GM23338 (cell line): ENCODE data around the gene GPR183. TPM values are rescaled to one million over a fixed set of nuclear protein-coding genes. Genes with fewer than 3 reads are reported as not detected.

ENCODE experiments used
- ATAC-seq: fragments of 200-7000 bp; cut with Tn5 transposase; 3 replicates; pipeline ENCODE4 v1.9.1; 2020
- DNase-seq: peaks from one replicate; pipeline ENCODE4 v3.0.0-alpha.2; 2015; ENCODE audit warnings: low spot score
- H2AFZ ChIP-seq: fragments of 200-600 bp; sonication (generic); 2 replicates; pipeline ENCODE4 v1.8.0; 2016; ENCODE audit warnings: antibody characterized with exemption, mild to moderate bottlenecking, moderate library complexity
- H3F3A ChIP-seq: fragments of 200-600 bp; sonication (generic); replicated peaks from 2 replicates; pipeline ENCODE4 v1.8.0; 2017; ENCODE audit warnings: antibody characterized with exemption, mixed run types, low read depth
- H3K27ac ChIP-seq: fragments of 200-600 bp; sonication (generic); 2 replicates; pipeline ENCODE4 v1.6.1; 2016; ENCODE audit warnings: low read depth
- H3K27me3 ChIP-seq: fragments of 200-600 bp; sonication (generic); 2 replicates; pipeline ENCODE4 v1.8.0; 2016; ENCODE audit warnings: mild to moderate bottlenecking, mixed run types, moderate library complexity; ENCODE audit not compliant: insufficient read depth
- H3K36me3 ChIP-seq: fragments of 200-600 bp; sonication (generic); 2 replicates; pipeline ENCODE4 v1.8.0; 2016; ENCODE audit warnings: mild to moderate bottlenecking; ENCODE audit not compliant: insufficient read depth
- H3K4me1 ChIP-seq: fragments of 200-600 bp; sonication (generic); 2 replicates; pipeline ENCODE4 v1.8.0; 2016; ENCODE audit warnings: mild to moderate bottlenecking, moderate library complexity; ENCODE audit not compliant: insufficient read depth
- H3K4me2 ChIP-seq: fragments of 200-600 bp; sonication (generic); 2 replicates; pipeline ENCODE4 v1.7.1; 2017; ENCODE audit warnings: mixed run types
- H3K4me3 ChIP-seq: fragments of 200-600 bp; sonication (generic); 2 replicates; pipeline ENCODE4 v1.6.1; 2016; ENCODE audit warnings: mixed run types
- H3K79me2 ChIP-seq: fragments of 200-600 bp; sonication (generic); replicated peaks from 2 replicates; pipeline ENCODE4 v1.8.0; 2017; ENCODE audit warnings: mild to moderate bottlenecking; ENCODE audit not compliant: insufficient read depth
- H3K9me2 ChIP-seq: fragments of 200-600 bp; sonication (generic); 2 replicates; pipeline ENCODE4 v1.8.0; 2017; ENCODE audit not compliant: insufficient read depth
- H4K20me1 ChIP-seq: fragments of 200-600 bp; sonication (generic); replicated peaks from 2 replicates; pipeline ENCODE4 v1.8.0; 2017; ENCODE audit warnings: mild to moderate bottlenecking; ENCODE audit not compliant: insufficient read depth
- H3K27ac Mint-ChIP-seq: 2 replicates; pipeline ENCODE4 v1.8.0; 2020; ENCODE audit warnings: inconsistent platforms, mild to moderate bottlenecking, moderate library complexity, mixed read lengths
- H3K27me3 Mint-ChIP-seq: 3 replicates; pipeline ENCODE4 v1.8.0; 2022; ENCODE audit warnings: low read depth, mild to moderate bottlenecking, moderate library complexity, mixed read lengths, inconsistent platforms; ENCODE audit not compliant: insufficient read depth, poor library complexity
- H3K36me3 Mint-ChIP-seq: 3 replicates; pipeline ENCODE4 v1.8.0; 2021; ENCODE audit warnings: low read depth, mild to moderate bottlenecking, inconsistent platforms, moderate library complexity, mixed read lengths
- H3K4me1 Mint-ChIP-seq: 3 replicates; pipeline ENCODE4 v1.8.0; 2020; ENCODE audit warnings: mild to moderate bottlenecking, inconsistent platforms, mixed read lengths
- H3K4me3 Mint-ChIP-seq: 3 replicates; pipeline ENCODE4 v1.8.0; 2021; ENCODE audit warnings: moderate library complexity, mild to moderate bottlenecking, inconsistent platforms, mixed read lengths
- H3K9me3 Mint-ChIP-seq: 3 replicates; pipeline ENCODE4 v1.8.0; 2020; ENCODE audit warnings: moderate library complexity, mild to moderate bottlenecking, inconsistent platforms, mixed read lengths
- CREB1 ChIP-seq: fragments of 250-450 bp; sonication (Bioruptor Pico); IDR thresholded peaks from 2 replicates; pipeline ENCODE4 v1.5.0; 2020; ENCODE audit warnings: low read depth, mild to moderate bottlenecking, moderate library complexity
- EZH2 ChIP-seq: fragments of 200-600 bp; sonication (generic); IDR thresholded peaks from one replicate; pipeline ENCODE4 v1.8.0; 2017; ENCODE audit warnings: antibody characterized with exemption, mild to moderate bottlenecking, low read depth; ENCODE audit not compliant: unreplicated experiment
- JUNB ChIP-seq: IDR thresholded peaks from one replicate; pipeline ENCODE4 v1.6.1; 2016; ENCODE audit warnings: antibody characterized with exemption; ENCODE audit not compliant: unreplicated experiment
- NANOG ChIP-seq: IDR thresholded peaks from 2 replicates; pipeline ENCODE4 v1.6.1; 2016; ENCODE audit warnings: antibody characterized with exemption, borderline replicate concordance
- STAT1 ChIP-seq: IDR thresholded peaks from one replicate; pipeline ENCODE4 v1.6.1; 2016; ENCODE audit warnings: antibody characterized with exemption; ENCODE audit not compliant: unreplicated experiment
- ZNF331 ChIP-seq: fragments of 250-450 bp; sonication (Bioruptor Pico); IDR thresholded peaks from 2 replicates; pipeline ENCODE4 v1.5.0; 2020; ENCODE audit warnings: low read depth, mild to moderate bottlenecking, moderate library complexity
- ZNF462 ChIP-seq: fragments of 250-450 bp; sonication (Bioruptor Pico); IDR thresholded peaks from 2 replicates; pipeline ENCODE4 v1.5.0; 2020; ENCODE audit warnings: mild to moderate bottlenecking, moderate library complexity
- polyA plus RNA-seq: library from polyadenylated mRNA; unstranded; fragments of >200 nt; fragmentation: Nextera tagmentation; extraction: Ambion mirVana; gene quantifications from 2 replicates; pipeline ENCODE4 v1.2.1, GENCODE V29; 2016
- total RNA-seq: library from RNA; depleted of rRNA; stranded (reverse); fragments of >200 nt; shearing (Covaris generic); gene quantifications from 2 replicates; pipeline ENCODE4 v1.2.3, GENCODE V29; 2014

Gene GPR183
- total and polyA plus RNA-seq, 2 experiments from 2014 or later = 0.78 TPM; not detected in 1

GRCh38 chr13:99296398-99296797, 10.8 kb downstream of the GPR183 start:
- H3K27ac Mint-ChIP-seq = no peak overlapping the region
- Histone ChIP-seq H3K4me2 (no peak overlapping the region), H3K36me3 (no peaks in the 10 kb centered on the region), H3K79me2 (0 out of 2 replicates have a peak, but pooled peaks cover 3% of the 10 kb centered on the region), H4K20me1 (peaks cover 11% of the 10 kb centered on the region; the same call in 1 of the 2 replicates), H2AFZ (no peak overlapping the region), H3K4me3 (no peak overlapping the region), H3K4me1 (no peaks in the 10 kb centered on the region), H3K9me2 (no peaks in the 10 kb centered on the region), H3F3A (no peaks in the 10 kb centered on the region), H3K27me3 (no peaks in the 10 kb centered on the region), H3K27ac (no peak overlapping the region)
- no peaks in the 10 kb centered on the region for H3K36me3 Mint-ChIP-seq
- no peak overlapping the region for H3K4me3 Mint-ChIP-seq
- peaks cover 8% of the 10 kb centered on the region; the same call in 2 of the 3 replicates for H3K4me1 Mint-ChIP-seq
- no peak for TF ChIP-seq JUNB
- no peak for TF ChIP-seq ZNF462 (CRISPR knock-in tag)
- ATAC-seq (no peak), DNase-seq (no peak)
- H3K27me3 Mint-ChIP-seq = no peaks in the 10 kb centered on the region
- H3K9me3 Mint-ChIP-seq = no peaks in the 10 kb centered on the region

- no peak overlapping the region for H3K27ac Mint-ChIP-seq
- Histone ChIP-seq H3K79me2 (0 out of 2 replicates have a peak, but pooled peaks cover 3% of the 10 kb centered on the region), H3K4me2 (no peak overlapping the region), H3F3A (no peaks in the 10 kb centered on the region), H2AFZ (no peak overlapping the region), H3K4me1 (no peaks in the 10 kb centered on the region), H3K4me3 (no peak overlapping the region), H3K36me3 (no peaks in the 10 kb centered on the region), H3K27ac (no peak overlapping the region), H3K9me2 (no peaks in the 10 kb centered on the region), H4K20me1 (peaks cover 6% of the 10 kb centered on the region; the same call in 1 of the 2 replicates), H3K27me3 (no peaks in the 10 kb centered on the region)
- DNase-seq (no peak), ATAC-seq (no peak)
- H3K36me3 Mint-ChIP-seq = no peaks in the 10 kb centered on the region
- no peak overlapping the region for H3K4me3 Mint-ChIP-seq
- no peaks in the 10 kb centered on the region for H3K9me3 Mint-ChIP-seq
- peaks cover 8% of the 10 kb centered on the region for H3K4me1 Mint-ChIP-seq
- no peaks in the 10 kb centered on the region for H3K27me3 Mint-ChIP-seq
- TF ChIP-seq NANOG = no peak
- no peak for TF ChIP-seq EZH2
- TF ChIP-seq STAT1 = no peak
- no peak for TF ChIP-seq CREB1
- TF ChIP-seq ZNF331 = no peak
These were observed 11.5 kb downstream of the GPR183 start for GRCh38 chr13:99295488-99296252.
